ENCODE results near the gene TXN.

Gene TXN

GRCh38 chr9:110259566-110259965, 3.3 kb upstream of the TXN start:
- no peak for DNase-seq (ENCODE audit: low read depth)
- no peak overlapping the region for H3K4me3 ChIP-seq (ENCODE audit: low read depth, low read length)
- no peak for TF ChIP-seq CTCF (IDR thresholded peaks at IDR 0.05; ENCODE audit: low read depth, low read length, missing control alignments)
- in situ Hi-C loops (cut with HindIII; ENCODE audit: low sequenced_read_pairs), result no loop called here

- in situ Hi-C loops (cut with HindIII; ENCODE audit: low sequenced_read_pairs), result no loop called here
- TF ChIP-seq CTCF (IDR thresholded peaks at IDR 0.05; ENCODE audit: low read depth, low read length, missing control alignments), result no peak
- H3K4me3 ChIP-seq (ENCODE audit: low read depth, low read length), result no peak overlapping the region
Measured at GRCh38 chr9:110258690-110259091, 2.4 kb upstream of the TXN start.

GRCh38 chr9:110257956-110258355, 1.6 kb upstream of the TXN start:
- no peak overlapping the region for H3K4me3 ChIP-seq (ENCODE audit: low read depth, low read length)
- no peak for DNase-seq (ENCODE audit: low read depth)
- in situ Hi-C loops (cut with HindIII; ENCODE audit: low sequenced_read_pairs), result no loop called here
- TF ChIP-seq CTCF (IDR thresholded peaks at IDR 0.05; ENCODE audit: low read depth, low read length, missing control alignments), result no peak

More at GRCh38 chr9:110258690-110259091, 2.4 kb upstream of the TXN start:
- no peak for DNase-seq (ENCODE audit: low read depth)

- in situ Hi-C loops (cut with HindIII; ENCODE audit: low sequenced_read_pairs), result no loop called here
- H3K4me3 ChIP-seq (ENCODE audit: low read depth, low read length), result peak overlapping the region; percentile 84
- no peak for DNase-seq (ENCODE audit: low read depth)
- no peak for TF ChIP-seq CTCF (IDR thresholded peaks at IDR 0.05; ENCODE audit: low read depth, low read length, missing control alignments)
Measured at GRCh38 chr9:110257097-110257841, 962 bp upstream of the TXN start.

- peak; percentile 16 for DNase-seq (ENCODE audit: low read depth)
- H3K4me3 ChIP-seq (ENCODE audit: low read depth, low read length), result peak overlapping the region; percentile 84
- no peak for TF ChIP-seq CTCF (IDR thresholded peaks at IDR 0.05; ENCODE audit: low read depth, low read length, missing control alignments)
- in situ Hi-C loops (cut with HindIII; ENCODE audit: low sequenced_read_pairs), result no loop called here
Measured at GRCh38 chr9:110255463-110256379, 586 bp downstream of the TXN start.

- TF ChIP-seq CTCF (IDR thresholded peaks at IDR 0.05; ENCODE audit: low read depth, low read length, missing control alignments), result no peak
- H3K4me3 ChIP-seq (ENCODE audit: low read depth, low read length), result peak overlapping the region; percentile 84
- no peak for DNase-seq (ENCODE audit: low read depth)
- in situ Hi-C loops (cut with HindIII; ENCODE audit: low sequenced_read_pairs), result no loop called here
Measured at GRCh38 chr9:110255034-110255462, 1.3 kb downstream of the TXN start.
